CD4-positive, alpha-beta memory T cell (primary cell): ENCODE measurements around the gene NUMB. TPM values are rescaled to one million over a fixed set of nuclear protein-coding genes. Genes with fewer than 3 reads are reported as not detected.

ENCODE experiments used
- CTCF ChIA-PET: fragments of 350-600 bp; sonication (Branson Sonifier 250); formaldehyde crosslinking; loops from one replicate; lab custom pipeline; 2021; ENCODE audit warnings: inconsistent platforms; ENCODE audit not compliant: partially characterized antibody; lab: Charles Lee
- POLR2A ChIA-PET: fragments of 350-600 bp; sonication (Branson Sonifier 250); formaldehyde crosslinking; loops from one replicate; lab custom pipeline; 2021; ENCODE audit not compliant: partially characterized antibody; lab: Charles Lee
- DNase-seq, 5 donors: peaks; one replicate each; pipeline versions ENCODE4 v3.0.0 to v3.0.0-alpha.2; 2020 to 2022; ENCODE audit warnings: mixed read lengths in 1 of 5
- H3K27ac ChIP-seq: one replicate; pipeline ENCODE4 v1.7.0; 2013; ENCODE audit warnings: low read depth, low read length
- H3K27me3 ChIP-seq: 2 replicates; pipeline ENCODE4 v1.7.0; 2013; ENCODE audit warnings: mild to moderate bottlenecking, low read length, moderate library complexity; ENCODE audit not compliant: insufficient read depth
- H3K36me3 ChIP-seq: 2 replicates; pipeline ENCODE4 v1.7.0; 2013; ENCODE audit warnings: mild to moderate bottlenecking, low read length, moderate library complexity; ENCODE audit not compliant: insufficient read depth
- H3K4me1 ChIP-seq: 2 replicates; pipeline ENCODE4 v1.7.0; 2013; ENCODE audit warnings: mild to moderate bottlenecking, low read length, moderate library complexity; ENCODE audit not compliant: insufficient read depth
- H3K4me3 ChIP-seq, 2 donors: one replicate each; pipeline ENCODE4 v1.7.0; 2013; ENCODE audit warnings: low read length in 2 of 2, mild to moderate bottlenecking in 1 of 2
- H3K9me3 ChIP-seq, 2 donors: one replicate each; pipeline ENCODE4 v1.7.0; 2013; ENCODE audit warnings: low read length in 2 of 2, control low read depth in 1 of 2; ENCODE audit not compliant: control insufficient read depth in 1 of 2
- H3K27ac Mint-ChIP-seq, 7 donors: one replicate each; pipeline ENCODE4 v1.8.0; 2020 to 2021; ENCODE audit warnings: mixed read lengths in 7 of 7, mild to moderate bottlenecking in 6 of 7, inconsistent platforms in 3 of 7, moderate library complexity in 3 of 7
- H3K27me3 Mint-ChIP-seq, 2 donors: one replicate each; pipeline ENCODE4 v1.8.0; 2020 to 2021; ENCODE audit warnings: mixed read lengths in 2 of 2
- H3K36me3 Mint-ChIP-seq, 2 donors: one replicate each; pipeline ENCODE4 v1.8.0; 2020 to 2021; ENCODE audit warnings: mixed read lengths in 2 of 2, inconsistent platforms in 1 of 2, mild to moderate bottlenecking in 1 of 2
- H3K4me1 Mint-ChIP-seq, 4 donors: one replicate each; pipeline ENCODE4 v1.8.0; 2020 to 2021; ENCODE audit warnings: mixed read lengths in 4 of 4, mild to moderate bottlenecking in 1 of 4
- H3K4me3 Mint-ChIP-seq, 8 donors: one replicate each; pipeline ENCODE4 v1.8.0; 2020 to 2021; ENCODE audit warnings: mixed read lengths in 8 of 8, mild to moderate bottlenecking in 7 of 8, moderate library complexity in 6 of 8, inconsistent platforms in 3 of 8
- H3K9me3 Mint-ChIP-seq, 8 donors: one replicate each; pipeline ENCODE4 v1.8.0; 2020 to 2021; ENCODE audit warnings: mixed read lengths in 8 of 8, mild to moderate bottlenecking in 5 of 8, inconsistent platforms in 3 of 8, moderate library complexity in 1 of 8
- intact Hi-C: fragments of 100-400 bp; cut with micrococcal nuclease; formaldehyde crosslinking; loops from one replicate; pipeline ENCODE4 v1.15.1; 2023
- polyA plus RNA-seq, 2 donors: library from polyadenylated mRNA; unstranded; fragments of 300-500 nt; fragmentation: Illumina TruSeq; gene quantifications; one replicate each; pipeline ENCODE4 v1.2.3, GENCODE V29; 2021
- total RNA-seq, 2 experiments: library from RNA; stranded (reverse); gene quantifications; one replicate each; pipeline ENCODE4 v1.2.3, GENCODE V29; 2021

The NUMB gene
- total and polyA plus RNA-seq, 4 experiments from 2014 or later = 31.1 to 47.3 (median 45.7) TPM

GRCh38 chr14:73243341-73243740 is 215.0 kb downstream of the NUMB start:
- Mint-ChIP-seq H3K27ac (no peak overlapping the region), H3K4me3 (peak overlapping the region in 4 of 8 donors; percentile 7 to 62 (median 51)), H3K4me1 (peaks cover 20 to 38% (median 32%) of the 10 kb centered on the region in 4 donors), H3K9me3 (peaks cover 0 to 2% (median 0%) of the 10 kb centered on the region in 8 donors), H3K36me3 (no peaks in the 10 kb centered on the region), H3K27me3 (peaks cover 34 to 44% of the 10 kb centered on the region in 2 donors)
- intact Hi-C loops = no loop called here
- CTCF ChIA-PET = interaction anchor here (1.0 kb wide), 1 partner anchor 11 kb away, joined by 4 read pairs; no protein-coding TSS in a partner anchor
- DNase-seq = no peak
- H3K4me1 ChIP-seq = peaks cover 11% of the 10 kb centered on the region
- H3K27me3 ChIP-seq = peaks cover 12% of the 10 kb centered on the region
- H3K9me3 ChIP-seq = no peaks in the 10 kb centered on the region
- POLR2A ChIA-PET = no interaction called here
- H3K4me3 ChIP-seq = no peak overlapping the region
- no peak overlapping the region for H3K27ac ChIP-seq
- H3K36me3 ChIP-seq = no peaks in the 10 kb centered on the region

GRCh38 chr14:73242357-73242901 is 215.9 kb downstream of the NUMB start:
- Histone ChIP-seq H3K4me3 (no peak overlapping the region), H3K9me3 (no peaks in the 10 kb centered on the region), H3K4me1 (peaks cover 14% of the 10 kb centered on the region), H3K27me3 (peaks cover 13% of the 10 kb centered on the region), H3K27ac (no peak overlapping the region), H3K36me3 (no peaks in the 10 kb centered on the region)
- no peak for DNase-seq
- intact Hi-C loops = no loop called here
- Mint-ChIP-seq H3K4me3 (peak overlapping the region in 5 of 8 donors; percentile 50 to 72 (median 62)), H3K9me3 (peaks cover 0 to 2% (median 0%) of the 10 kb centered on the region in 8 donors), H3K27me3 (peaks cover 34 to 43% of the 10 kb centered on the region in 2 donors), H3K27ac (no peak overlapping the region), H3K36me3 (no peaks in the 10 kb centered on the region), H3K4me1 (peaks cover 21 to 34% (median 27%) of the 10 kb centered on the region in 4 donors)
- CTCF ChIA-PET = interaction anchor here (1.0 kb wide), 1 partner anchor 10 kb away, joined by 4 read pairs; no protein-coding TSS in a partner anchor
- POLR2A ChIA-PET = no interaction called here

- ChIA-PET POLR2A (no interaction called here), CTCF (no interaction called here)
- Histone ChIP-seq H3K4me1 (peaks cover 21% of the 10 kb centered on the region), H3K27ac (no peak overlapping the region), H3K9me3 (no peaks in the 10 kb centered on the region), H3K27me3 (peaks cover 13% of the 10 kb centered on the region), H3K36me3 (no peaks in the 10 kb centered on the region), H3K4me3 (no peak overlapping the region)
- H3K9me3 Mint-ChIP-seq = peaks cover 0 to 2% (median 0%) of the 10 kb centered on the region in 8 donors
- no peak overlapping the region for H3K4me3 Mint-ChIP-seq
- intact Hi-C loops = no loop called here
- peaks cover 20 to 33% (median 26%) of the 10 kb centered on the region in 4 donors for H3K4me1 Mint-ChIP-seq
- peak overlapping the region in 1 of 7 donors; percentile 71 for H3K27ac Mint-ChIP-seq
- H3K27me3 Mint-ChIP-seq = peaks cover 36 to 41% of the 10 kb centered on the region in 2 donors
- DNase-seq = no peak
- H3K36me3 Mint-ChIP-seq = no peaks in the 10 kb centered on the region
These were observed 216.7 kb downstream of the NUMB start for GRCh38 chr14:73241481-73242165.

- ChIA-PET POLR2A (no interaction called here), CTCF (no interaction called here)
- intact Hi-C loops = no loop called here
- H3K27me3 Mint-ChIP-seq = peaks cover 41 to 45% of the 10 kb centered on the region in 2 donors
- peaks cover 18 to 35% (median 27%) of the 10 kb centered on the region in 4 donors for H3K4me1 Mint-ChIP-seq
- Histone ChIP-seq H3K9me3 (no peaks in the 10 kb centered on the region), H3K4me1 (peaks cover 21% of the 10 kb centered on the region), H3K27me3 (peaks cover 13% of the 10 kb centered on the region), H3K36me3 (no peaks in the 10 kb centered on the region), H3K4me3 (no peak overlapping the region), H3K27ac (no peak overlapping the region)
- no peak overlapping the region for H3K27ac Mint-ChIP-seq
- H3K9me3 Mint-ChIP-seq = peaks cover 0 to 2% (median 0%) of the 10 kb centered on the region in 8 donors
- no peak for DNase-seq
- no peaks in the 10 kb centered on the region for H3K36me3 Mint-ChIP-seq
- peak overlapping the region in 1 of 8 donors; percentile 25 for H3K4me3 Mint-ChIP-seq
These were observed 217.4 kb downstream of the NUMB start for GRCh38 chr14:73240816-73241480.

GRCh38 chr14:73239393-73240241 is 218.7 kb downstream of the NUMB start:
- no peaks in the 10 kb centered on the region for H3K36me3 ChIP-seq
- Mint-ChIP-seq H3K4me1 (peaks cover 16 to 37% (median 26%) of the 10 kb centered on the region in 4 donors), H3K4me3 (no peak overlapping the region), H3K27me3 (peaks cover 49 to 52% of the 10 kb centered on the region in 2 donors), H3K9me3 (peaks cover 0 to 2% (median 0%) of the 10 kb centered on the region in 8 donors), H3K36me3 (no peaks in the 10 kb centered on the region), H3K27ac (no peak overlapping the region)
- H3K4me3 ChIP-seq = no peak overlapping the region
- POLR2A ChIA-PET = no interaction called here
- CTCF ChIA-PET = no interaction called here
- H3K9me3 ChIP-seq = no peaks in the 10 kb centered on the region
- DNase-seq = no peak
- no peak overlapping the region for H3K27ac ChIP-seq
- peaks cover 13% of the 10 kb centered on the region for H3K27me3 ChIP-seq
- intact Hi-C loops = no loop called here
- H3K4me1 ChIP-seq = peaks cover 15% of the 10 kb centered on the region

- H3K9me3 ChIP-seq = no peaks in the 10 kb centered on the region
- no peak for DNase-seq
- H3K36me3 Mint-ChIP-seq = no peaks in the 10 kb centered on the region
- no peak overlapping the region for H3K27ac Mint-ChIP-seq
- peaks cover 15% of the 10 kb centered on the region for H3K4me1 ChIP-seq
- H3K27ac ChIP-seq = no peak overlapping the region
- CTCF ChIA-PET = no interaction called here
- H3K27me3 Mint-ChIP-seq = peaks cover 52 to 53% of the 10 kb centered on the region in 2 donors
- peaks cover 0 to 2% (median 0%) of the 10 kb centered on the region in 8 donors for H3K9me3 Mint-ChIP-seq
- no peak overlapping the region for H3K4me3 ChIP-seq
- POLR2A ChIA-PET = no interaction called here
- H3K36me3 ChIP-seq = no peaks in the 10 kb centered on the region
- peak overlapping the region in 2 of 8 donors; percentile 29 to 54 for H3K4me3 Mint-ChIP-seq
- H3K4me1 Mint-ChIP-seq = peaks cover 16 to 39% (median 26%) of the 10 kb centered on the region in 4 donors
- peaks cover 13% of the 10 kb centered on the region for H3K27me3 ChIP-seq
- intact Hi-C loops = no loop called here
These were observed 219.4 kb downstream of the NUMB start for GRCh38 chr14:73238941-73239340.
